ENCODE measurements around the gene NKX1-2. TPM values are rescaled to one million over a fixed set of nuclear protein-coding genes. Genes with fewer than 3 reads are reported as not detected.

Gene NKX1-2
- total RNA-seq, 1 donor from 2014 or later: not detected

DNA sequence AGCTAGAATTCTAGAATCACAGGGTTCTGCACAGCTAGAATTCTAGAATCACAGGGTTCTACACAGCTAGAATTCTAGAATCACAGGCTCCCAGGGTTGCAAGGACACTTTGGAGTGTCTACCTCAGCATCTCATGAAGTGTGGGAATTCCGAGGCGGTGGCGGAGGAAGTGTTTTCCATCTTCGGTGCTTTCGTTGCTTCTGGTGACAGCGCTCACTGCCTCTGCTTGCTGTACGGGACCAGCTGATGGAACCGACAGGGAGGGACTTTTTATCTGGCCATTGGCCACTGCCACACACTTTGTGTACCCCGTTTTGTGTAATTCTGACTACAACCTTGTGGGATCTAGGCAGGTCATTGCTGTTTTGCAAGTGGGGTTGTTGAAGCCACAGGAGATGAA lies 41.3 kb upstream of the NKX1-2 start:
- intact Hi-C loops (cut with micrococcal nuclease): no loop called here
- no peak overlapping the region for H3K27ac ChIP-seq (replicated peaks)
- no peak for DNase-seq
- H3K36me3 ChIP-seq: no peaks in the 10 kb centered on the region
- peaks cover 11% of the 10 kb centered on the region for H3K9me3 ChIP-seq (replicated peaks)
- TF ChIP-seq CTCF (IDR thresholded peaks at IDR 0.05; ENCODE audit: borderline replicate concordance): no peak
- no peaks in the 10 kb centered on the region for H3K4me1 ChIP-seq
- H3K27me3 ChIP-seq (ENCODE audit: low read depth): no peaks in the 10 kb centered on the region
- no peak overlapping the region for H3K4me3 ChIP-seq

DNA sequence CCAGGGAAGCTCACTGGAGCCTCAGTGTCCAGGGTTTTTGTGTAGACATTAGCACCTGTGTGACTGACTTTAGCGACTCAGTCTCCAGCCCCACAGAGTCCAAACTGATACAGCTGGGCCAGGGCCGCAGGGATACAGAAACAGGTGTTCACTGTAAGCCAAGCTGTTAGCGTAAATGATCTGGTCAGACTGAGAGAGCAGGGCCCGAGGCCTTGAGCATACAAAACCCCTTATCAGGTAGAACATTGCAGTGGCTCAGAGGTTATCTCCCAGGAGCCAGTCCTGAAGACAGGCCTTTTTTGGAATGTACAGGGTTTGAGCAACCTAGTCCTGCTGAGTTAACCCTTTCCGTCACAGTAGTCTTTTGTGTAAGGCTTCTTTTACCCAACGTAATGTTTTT lies 36.8 kb upstream of the NKX1-2 start:
- Histone ChIP-seq H3K36me3 (no peaks in the 10 kb centered on the region), H3K4me1 (no peaks in the 10 kb centered on the region), H3K27me3 (ENCODE audit: low read depth) (no peaks in the 10 kb centered on the region), H3K27ac (replicated peaks) (no peak overlapping the region), H3K4me3 (no peak overlapping the region), H3K9me3 (replicated peaks) (peaks cover 11% of the 10 kb centered on the region)
- intact Hi-C loops (cut with micrococcal nuclease): no loop called here
- TF ChIP-seq CTCF (IDR thresholded peaks at IDR 0.05; ENCODE audit: borderline replicate concordance): no peak
- DNase-seq: no peak

DNA sequence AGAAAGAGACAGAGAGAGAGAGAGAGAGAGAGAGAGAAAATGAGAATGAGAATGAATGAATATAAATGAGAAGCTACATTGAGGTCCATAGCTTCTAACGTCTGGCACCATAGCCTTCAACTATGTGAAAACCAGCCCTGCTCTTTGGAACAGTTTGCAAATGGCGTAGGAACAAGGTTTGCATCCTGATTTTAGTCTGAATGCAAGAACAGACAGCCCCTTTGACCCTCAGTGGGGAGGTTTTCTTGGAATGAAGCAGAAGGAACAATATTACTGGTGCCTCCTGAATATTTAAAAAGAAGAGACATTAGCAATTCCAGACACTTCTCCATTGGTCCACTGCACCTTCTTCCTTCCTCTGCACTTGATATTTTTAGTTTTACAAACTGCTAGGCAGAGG lies 34.8 kb upstream of the NKX1-2 start:
- Histone ChIP-seq H3K9me3 (replicated peaks) (peaks cover 11% of the 10 kb centered on the region), H3K27me3 (ENCODE audit: low read depth) (no peaks in the 10 kb centered on the region), H3K27ac (replicated peaks) (no peak overlapping the region), H3K4me3 (no peak overlapping the region), H3K4me1 (no peaks in the 10 kb centered on the region), H3K36me3 (no peaks in the 10 kb centered on the region)
- TF ChIP-seq CTCF (IDR thresholded peaks at IDR 0.05; ENCODE audit: borderline replicate concordance): no peak
- no peak for DNase-seq
- intact Hi-C loops (cut with micrococcal nuclease): no loop called here

DNA sequence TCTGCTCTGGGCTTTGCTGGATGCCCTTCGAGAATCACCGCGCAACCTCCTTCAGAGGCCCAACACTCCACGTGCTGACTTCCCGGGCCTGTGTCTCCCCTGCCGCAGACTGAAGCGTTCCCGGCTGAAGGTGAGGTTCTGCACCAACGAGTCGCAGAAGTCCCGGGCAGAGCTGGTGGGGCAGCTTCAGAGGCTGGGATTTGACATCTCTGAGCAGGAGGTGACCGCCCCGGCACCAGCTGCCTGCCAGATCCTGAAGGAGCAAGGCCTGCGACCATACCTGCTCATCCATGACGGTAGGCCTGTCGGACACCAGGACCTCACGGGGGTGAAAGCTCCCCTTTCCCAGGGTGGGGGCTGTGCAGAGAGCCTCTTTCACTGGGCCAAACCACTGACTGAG lies 34.2 kb upstream of the NKX1-2 start:
- intact Hi-C loops (cut with micrococcal nuclease): no loop called here
- no peaks in the 10 kb centered on the region for H3K27me3 ChIP-seq (ENCODE audit: low read depth)
- H3K27ac ChIP-seq (replicated peaks): no peak overlapping the region
- TF ChIP-seq CTCF (IDR thresholded peaks at IDR 0.05; ENCODE audit: borderline replicate concordance): no peak
- H3K9me3 ChIP-seq (replicated peaks): peaks cover 11% of the 10 kb centered on the region
- no peaks in the 10 kb centered on the region for H3K36me3 ChIP-seq
- no peak overlapping the region for H3K4me3 ChIP-seq
- DNase-seq: no peak
- no peaks in the 10 kb centered on the region for H3K4me1 ChIP-seq

GRCh38 chr10:124482876-124483275 lies 33.0 kb upstream of the NKX1-2 start:
- no peak overlapping the region for H3K4me3 ChIP-seq
- intact Hi-C loops (cut with micrococcal nuclease): no loop called here
- H3K9me3 ChIP-seq (replicated peaks): peaks cover 11% of the 10 kb centered on the region
- H3K27ac ChIP-seq (replicated peaks): no peak overlapping the region
- no peaks in the 10 kb centered on the region for H3K27me3 ChIP-seq (ENCODE audit: low read depth)
- DNase-seq: no peak
- H3K4me1 ChIP-seq: peaks cover 3% of the 10 kb centered on the region
- no peaks in the 10 kb centered on the region for H3K36me3 ChIP-seq
- TF ChIP-seq CTCF (IDR thresholded peaks at IDR 0.05; ENCODE audit: borderline replicate concordance): no peak
